ENCODE results near the gene CHAMP1. TPM values are rescaled to one million over a fixed set of nuclear protein-coding genes. Genes with fewer than 3 reads are reported as not detected.

CHAMP1 gene
- polyA plus RNA-seq, 1 of the 3 experiments (the other 2 are of a cell fraction) = 28.6 TPM

DNA sequence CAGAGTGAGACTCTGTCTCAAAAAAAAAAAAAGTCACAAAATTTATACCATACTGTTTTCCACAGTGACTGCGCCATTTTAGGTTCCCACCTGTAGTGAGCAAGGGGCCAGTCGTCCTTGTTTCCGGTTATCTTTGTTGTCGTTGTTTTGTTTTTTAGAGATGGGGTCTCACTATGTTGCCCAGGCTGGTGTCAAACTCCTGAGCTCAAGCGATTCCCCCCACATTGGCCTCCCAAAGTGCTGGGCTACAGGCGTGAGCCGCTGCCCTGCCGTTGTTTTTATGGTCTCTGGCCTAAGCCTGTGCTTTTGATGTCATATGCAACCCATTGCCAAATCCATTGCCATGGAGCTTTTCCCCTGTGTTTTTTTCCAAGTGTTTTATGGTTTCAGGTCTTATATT, 29.6 kb upstream of the CHAMP1 start:
- TF ChIP-seq ELF1 (IDR thresholded peaks at IDR 0.05) = no peak
- TF ChIP-seq RCOR1 (IDR thresholded peaks at IDR 0.05; ENCODE audit: low read length) = no peak
- no peak for TF ChIP-seq TEAD4 (IDR thresholded peaks at IDR 0.05; ENCODE audit: borderline replicate concordance, insufficient read depth)
- TF ChIP-seq, protein P1, sequence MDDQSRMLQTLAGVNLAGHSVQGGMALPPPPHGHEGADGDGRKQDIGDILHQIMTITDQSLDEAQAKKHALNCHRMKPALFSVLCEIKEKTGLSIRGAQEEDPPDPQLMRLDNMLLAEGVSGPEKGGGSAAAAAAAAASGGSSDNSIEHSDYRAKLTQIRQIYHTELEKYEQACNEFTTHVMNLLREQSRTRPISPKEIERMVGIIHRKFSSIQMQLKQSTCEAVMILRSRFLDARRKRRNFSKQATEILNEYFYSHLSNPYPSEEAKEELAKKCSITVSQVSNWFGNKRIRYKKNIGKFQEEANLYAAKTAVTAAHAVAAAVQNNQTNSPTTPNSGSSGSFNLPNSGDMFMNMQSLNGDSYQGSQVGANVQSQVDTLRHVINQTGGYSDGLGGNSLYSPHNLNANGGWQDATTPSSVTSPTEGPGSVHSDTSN (IDR thresholded peaks at IDR 0.05) = no peak
- no peak for TF ChIP-seq SIN3A (IDR thresholded peaks at IDR 0.05; ENCODE audit: borderline replicate concordance, low read depth, low read length)
- TF ChIP-seq, protein P2, sequence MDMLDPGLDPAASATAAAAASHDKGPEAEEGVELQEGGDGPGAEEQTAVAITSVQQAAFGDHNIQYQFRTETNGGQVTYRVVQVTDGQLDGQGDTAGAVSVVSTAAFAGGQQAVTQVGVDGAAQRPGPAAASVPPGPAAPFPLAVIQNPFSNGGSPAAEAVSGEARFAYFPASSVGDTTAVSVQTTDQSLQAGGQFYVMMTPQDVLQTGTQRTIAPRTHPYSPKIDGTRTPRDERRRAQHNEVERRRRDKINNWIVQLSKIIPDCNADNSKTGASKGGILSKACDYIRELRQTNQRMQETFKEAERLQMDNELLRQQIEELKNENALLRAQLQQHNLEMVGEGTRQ (IDR thresholded peaks at IDR 0.05; ENCODE audit: borderline replicate concordance, low read depth, low read length) = no peak
- no peak for TF ChIP-seq TCF12 (IDR thresholded peaks at IDR 0.05)
- TF ChIP-seq GABPA (IDR thresholded peaks at IDR 0.05; ENCODE audit: low read depth) = no peak
- TF ChIP-seq, protein P3, sequence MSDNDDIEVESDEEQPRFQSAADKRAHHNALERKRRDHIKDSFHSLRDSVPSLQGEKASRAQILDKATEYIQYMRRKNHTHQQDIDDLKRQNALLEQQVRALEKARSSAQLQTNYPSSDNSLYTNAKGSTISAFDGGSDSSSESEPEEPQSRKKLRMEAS (IDR thresholded peaks at IDR 0.05; ENCODE audit: low read depth) = no peak
- TF ChIP-seq, protein P4, sequence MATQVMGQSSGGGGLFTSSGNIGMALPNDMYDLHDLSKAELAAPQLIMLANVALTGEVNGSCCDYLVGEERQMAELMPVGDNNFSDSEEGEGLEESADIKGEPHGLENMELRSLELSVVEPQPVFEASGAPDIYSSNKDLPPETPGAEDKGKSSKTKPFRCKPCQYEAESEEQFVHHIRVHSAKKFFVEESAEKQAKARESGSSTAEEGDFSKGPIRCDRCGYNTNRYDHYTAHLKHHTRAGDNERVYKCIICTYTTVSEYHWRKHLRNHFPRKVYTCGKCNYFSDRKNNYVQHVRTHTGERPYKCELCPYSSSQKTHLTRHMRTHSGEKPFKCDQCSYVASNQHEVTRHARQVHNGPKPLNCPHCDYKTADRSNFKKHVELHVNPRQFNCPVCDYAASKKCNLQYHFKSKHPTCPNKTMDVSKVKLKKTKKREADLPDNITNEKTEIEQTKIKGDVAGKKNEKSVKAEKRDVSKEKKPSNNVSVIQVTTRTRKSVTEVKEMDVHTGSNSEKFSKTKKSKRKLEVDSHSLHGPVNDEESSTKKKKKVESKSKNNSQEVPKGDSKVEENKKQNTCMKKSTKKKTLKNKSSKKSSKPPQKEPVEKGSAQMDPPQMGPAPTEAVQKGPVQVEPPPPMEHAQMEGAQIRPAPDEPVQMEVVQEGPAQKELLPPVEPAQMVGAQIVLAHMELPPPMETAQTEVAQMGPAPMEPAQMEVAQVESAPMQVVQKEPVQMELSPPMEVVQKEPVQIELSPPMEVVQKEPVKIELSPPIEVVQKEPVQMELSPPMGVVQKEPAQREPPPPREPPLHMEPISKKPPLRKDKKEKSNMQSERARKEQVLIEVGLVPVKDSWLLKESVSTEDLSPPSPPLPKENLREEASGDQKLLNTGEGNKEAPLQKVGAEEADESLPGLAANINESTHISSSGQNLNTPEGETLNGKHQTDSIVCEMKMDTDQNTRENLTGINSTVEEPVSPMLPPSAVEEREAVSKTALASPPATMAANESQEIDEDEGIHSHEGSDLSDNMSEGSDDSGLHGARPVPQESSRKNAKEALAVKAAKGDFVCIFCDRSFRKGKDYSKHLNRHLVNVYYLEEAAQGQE (IDR thresholded peaks at IDR 0.05; ENCODE audit: low read depth, low read length) = no peak
- no peak for TF ChIP-seq FOXJ3 (CRISPR knock-in tag; IDR thresholded peaks at IDR 0.05)
- TF ChIP-seq NRF1 (IDR thresholded peaks at IDR 0.05; ENCODE audit: low read depth, low read length) = no peak
- no peak for TF ChIP-seq RAD21 (IDR thresholded peaks at IDR 0.05; ENCODE audit: low read length)
- TF ChIP-seq MEF2A (IDR thresholded peaks at IDR 0.05; ENCODE audit: borderline replicate concordance, low read depth) = no peak
- TF ChIP-seq EZH2phosphoT487 (IDR thresholded peaks at IDR 0.05; ENCODE audit: borderline replicate concordance, low read depth) = no peak
- no peak for TF ChIP-seq SMC3 (IDR thresholded peaks at IDR 0.05; ENCODE audit: low read depth, low read length)
- TF ChIP-seq, protein P5, sequence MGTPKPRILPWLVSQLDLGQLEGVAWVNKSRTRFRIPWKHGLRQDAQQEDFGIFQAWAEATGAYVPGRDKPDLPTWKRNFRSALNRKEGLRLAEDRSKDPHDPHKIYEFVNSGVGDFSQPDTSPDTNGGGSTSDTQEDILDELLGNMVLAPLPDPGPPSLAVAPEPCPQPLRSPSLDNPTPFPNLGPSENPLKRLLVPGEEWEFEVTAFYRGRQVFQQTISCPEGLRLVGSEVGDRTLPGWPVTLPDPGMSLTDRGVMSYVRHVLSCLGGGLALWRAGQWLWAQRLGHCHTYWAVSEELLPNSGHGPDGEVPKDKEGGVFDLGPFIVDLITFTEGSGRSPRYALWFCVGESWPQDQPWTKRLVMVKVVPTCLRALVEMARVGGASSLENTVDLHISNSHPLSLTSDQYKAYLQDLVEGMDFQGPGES (IDR thresholded peaks at IDR 0.05; ENCODE audit: low read depth, low read length) = no peak
- TF ChIP-seq NFIC (IDR thresholded peaks at IDR 0.05; ENCODE audit: borderline replicate concordance) = no peak
- no peak for TF ChIP-seq JUND (IDR thresholded peaks at IDR 0.05)
- H4K20me1 ChIP-seq (ENCODE audit: insufficient read depth) = peaks cover 7% of the 10 kb centered on the region; the same call in 1 of the 2 replicates
- peaks cover 30% of the 10 kb centered on the region for H3F3A ChIP-seq (replicated peaks; ENCODE audit: insufficient read depth)
- no peaks in the 10 kb centered on the region for H3K9me3 ChIP-seq
- no peak overlapping the region for H2AFZ ChIP-seq (ENCODE audit: low read depth)
- POLR2A ChIA-PET = no interaction called here
- no peak overlapping the region for H3K9ac ChIP-seq
- H3K79me2 ChIP-seq (ENCODE audit: insufficient read depth) = peaks cover 67% of the 10 kb centered on the region
- peaks cover 12 to 17% of the 10 kb centered on the region in 2 experiments for H3K4me1 ChIP-seq (ENCODE audit: control insufficient read depth in 1 of 2, insufficient read depth in 2 of 2, low read depth in 1 of 2, low read length in 1 of 2)
- 99% methylated on average over 8 of the region's 8 CpGs for WGBS (ENCODE audit: low lambda C conversion rate)
- no peak overlapping the region for H3K4me2 ChIP-seq
- H3K4me3 ChIP-seq (ENCODE audit: low read depth in 2 of 2, low read length in 1 of 2) = no peak overlapping the region
- H3K9me2 ChIP-seq = no peaks in the 10 kb centered on the region
- no peak overlapping the region for H3K27ac ChIP-seq (ENCODE audit: low read depth in 2 of 2, low read length in 1 of 2)
- CTCF ChIA-PET = interaction anchor here (0.9 kb wide), 1 partner anchor 18 kb away, joined by 3 read pairs; no protein-coding TSS in a partner anchor
- no peaks in the 10 kb centered on the region for H3K27me3 ChIP-seq (ENCODE audit: insufficient read depth)
- peaks cover 37 to 61% of the 10 kb centered on the region in 2 experiments for H3K36me3 ChIP-seq (replicated peaks in 1 of 2; ENCODE audit: control insufficient read depth in 1 of 2, insufficient read depth in 2 of 2, low read length in 1 of 2)
- DNase-seq = no peak
